LoVo (cell line): Measurements from ENCODE around the gene COPG1.
"Not testable (repeated sequence)": the region's sequence is repeated elsewhere in the genome, so short reads cannot be mapped to it uniquely, and the experiment has no call there.

Experiments used
- DNase-seq: peaks from one replicate; pipeline ENCODE4 v3.0.0-alpha.2; 2016; ENCODE audit warnings: low spot score

Gene COPG1

GRCh38 chr3:129249284-129250065, at the start of gene COPG1:
Gene COPG1 (plus strand): TSS chr3:129249606. CDS start chr3:129249710, 104 bp downstream.
- peak; percentile 90 for DNase-seq

- no peak for DNase-seq
Measured at GRCh38 chr3:129204473-129204872, 44.9 kb upstream of the COPG1 start.

- DNase-seq, result no peak
Measured at GRCh38 chr3:129205109-129205832, 44.1 kb upstream of the COPG1 start.

- DNase-seq, result no peak
Measured at GRCh38 chr3:129207479-129207878, 41.9 kb upstream of the COPG1 start.

GRCh38 chr3:129211345-129211744, 38.1 kb upstream of the COPG1 start:
- no peak for DNase-seq

GRCh38 chr3:129211772-129212171, 37.6 kb upstream of the COPG1 start:
- DNase-seq, result peak; percentile 99

- no peak for DNase-seq
Measured at GRCh38 chr3:129213238-129213637, 36.2 kb upstream of the COPG1 start.

- DNase-seq, result no peak
Measured at GRCh38 chr3:129218742-129219141, 30.7 kb upstream of the COPG1 start.

- not testable (repeated sequence) for DNase-seq
Measured at GRCh38 chr3:129224387-129224786, 25.0 kb upstream of the COPG1 start.

GRCh38 chr3:129224984-129225393, 24.4 kb upstream of the COPG1 start:
- DNase-seq, result peak; percentile 66

- DNase-seq, result peak; percentile 69
Measured at GRCh38 chr3:129226374-129226773, 23.0 kb upstream of the COPG1 start.

GRCh38 chr3:129228891-129229585, 20.4 kb upstream of the COPG1 start:
- DNase-seq, result no peak

GRCh38 chr3:129230311-129231019, 18.9 kb upstream of the COPG1 start:
- peak; percentile 58 for DNase-seq

- no peak for DNase-seq
Measured at GRCh38 chr3:129231331-129232119, 17.9 kb upstream of the COPG1 start.

GRCh38 chr3:129233538-129233937, 15.9 kb upstream of the COPG1 start:
- no peak for DNase-seq

GRCh38 chr3:129234441-129234840, 15.0 kb upstream of the COPG1 start:
- no peak for DNase-seq

- DNase-seq, result no peak
Measured at GRCh38 chr3:129235344-129235917, 14.0 kb upstream of the COPG1 start.

- DNase-seq, result peak; percentile 25
Measured at GRCh38 chr3:129238945-129239705, 10.3 kb upstream of the COPG1 start.

- no peak for DNase-seq
Measured at GRCh38 chr3:129239991-129240390, 9.4 kb upstream of the COPG1 start.

- no peak for DNase-seq
Measured at GRCh38 chr3:129240436-129240835, 9.0 kb upstream of the COPG1 start.
